HepG2 (cell line): ENCODE measurements around the gene FNBP1L. TPM values are rescaled to one million over a fixed set of nuclear protein-coding genes. Genes with fewer than 3 reads are reported as not detected.

Experiments
- ARID5B ChIP-seq: IDR thresholded peaks from 2 replicates; pipeline ENCODE4 v1.4.0; 2020; ENCODE audit warnings: mild to moderate bottlenecking, missing genetic modification reagents
- ATF7-NPFF ChIP-seq: sonication (generic); formaldehyde crosslinking; IDR thresholded peaks from 2 replicates; pipeline ENCODE4 v1.8.1; 2023; ENCODE audit warnings: mild to moderate bottlenecking, low read depth, missing genetic modification reagents, moderate library complexity
- CC2D1A ChIP-seq: sonication (generic); formaldehyde crosslinking; IDR thresholded peaks from 2 replicates; pipeline ENCODE4 v1.8.1; 2023; ENCODE audit warnings: mild to moderate bottlenecking, missing genetic modification reagents
- ELF3 ChIP-seq: IDR thresholded peaks from 2 replicates; pipeline ENCODE4 v1.6.1; 2016; ENCODE audit warnings: missing genetic modification reagents, missing compliant biosample characterization
- ETV6 ChIP-seq: sonication (generic); formaldehyde crosslinking; conservative IDR thresholded peaks from 2 replicates; pipeline ENCODE4 v1.4.0; 2020; ENCODE audit warnings: missing genetic modification reagents
- GPBP1L1 ChIP-seq: sonication (generic); formaldehyde crosslinking; IDR thresholded peaks from 2 replicates; pipeline ENCODE4 v1.5.0; 2020; ENCODE audit warnings: mild to moderate bottlenecking, missing genetic modification reagents
- HES4 ChIP-seq: sonication (generic); formaldehyde crosslinking; IDR thresholded peaks from 2 replicates; pipeline ENCODE4 v1.9.0; 2021; ENCODE audit warnings: mild to moderate bottlenecking, missing genetic modification reagents, borderline replicate concordance
- HINFP ChIP-seq: sonication (generic); formaldehyde crosslinking; IDR thresholded peaks from 2 replicates; pipeline ENCODE4 v1.4.0; 2020; ENCODE audit warnings: low read depth, mild to moderate bottlenecking, missing genetic modification reagents
- HOXD1 ChIP-seq: sonication (generic); formaldehyde crosslinking; IDR thresholded peaks from 2 replicates; pipeline ENCODE4 v1.5.0; 2020; ENCODE audit warnings: missing genetic modification reagents
- MXD3 ChIP-seq: IDR thresholded peaks from 2 replicates; pipeline ENCODE4 v1.6.1; 2016; ENCODE audit warnings: mild to moderate bottlenecking, missing biosample characterization, missing genetic modification reagents
- NR2F2 ChIP-seq: IDR thresholded peaks from 2 replicates; pipeline ENCODE4 v1.6.1; 2012; ENCODE audit warnings: low read depth, inconsistent platforms, borderline replicate concordance
- RXRA ChIP-seq: sonication (generic); formaldehyde crosslinking; IDR thresholded peaks from 2 replicates; pipeline ENCODE4 v1.5.1; 2020; ENCODE audit warnings: missing genetic modification reagents
- SOX13 ChIP-seq, 3 experiments: fragments of 450-650 bp in 1 of 3; sonication (generic) in 1 of 3; formaldehyde crosslinking in 1 of 3; IDR thresholded peaks in 2 of 3; conservative IDR thresholded peaks in 1 of 3; 2 replicates each; pipeline versions ENCODE4 v1.5.0 to v1.6.1; 2016 to 2020; ENCODE audit warnings: antibody characterized with exemption in 1 of 3, mild to moderate bottlenecking in 1 of 3, missing compliant biosample characterization in 1 of 3, missing genetic modification reagents in 1 of 3, moderate library complexity in 1 of 3
- YEATS4 ChIP-seq: sonication (generic); formaldehyde crosslinking; IDR thresholded peaks from 2 replicates; pipeline ENCODE4 v1.4.0; 2020; ENCODE audit warnings: missing genetic modification reagents, borderline replicate concordance
- ZNF235 ChIP-seq: sonication (generic); formaldehyde crosslinking; IDR thresholded peaks from 2 replicates; pipeline ENCODE4 v1.8.1; 2023; ENCODE audit warnings: mild to moderate bottlenecking, missing genetic modification reagents, borderline replicate concordance
- ZNF333 ChIP-seq: sonication (generic); formaldehyde crosslinking; IDR thresholded peaks from 2 replicates; pipeline ENCODE4 v1.4.0; 2020; ENCODE audit warnings: mild to moderate bottlenecking, missing genetic modification reagents, borderline replicate concordance
- ZNF577 ChIP-seq: sonication (generic); formaldehyde crosslinking; IDR thresholded peaks from 2 replicates; pipeline ENCODE4 v1.4.0; 2020; ENCODE audit warnings: mild to moderate bottlenecking, low read depth, missing genetic modification reagents, borderline replicate concordance
- polyA plus RNA-seq, 8 experiments: library from polyadenylated mRNA; depleted of rRNA in 3 of 8; stranded (reverse) in 7 of 8; unstranded in 1 of 8; fragments of >200 nt; fragmentation: Illumina TruSeq in 4 of 8; extraction: Trizol in 4 of 8; gene quantifications; 2 replicates each; pipeline versions ENCODE4 v1.2.1 to v1.2.3, GENCODE V29; 2011 to 2016; ENCODE audit warnings: low read depth in 4 of 8, missing spikeins in 1 of 8, mixed read lengths in 1 of 8; ENCODE audit not compliant: insufficient read depth in 1 of 8
- total RNA-seq, 5 experiments: library from RNA; depleted of rRNA; stranded (reverse); fragments of >200 nt; fragmentation: Illumina TruSeq; extraction: Trizol; gene quantifications; 2 replicates each; pipeline ENCODE4 v1.2.3, GENCODE V29; 2016; ENCODE audit warnings: low read depth in 1 of 5
- TF ChIP-seq, protein P1 (sequence below): IDR thresholded peaks from 2 replicates; pipeline ENCODE4 v1.6.1; 2016; ENCODE audit warnings: missing genetic modification reagents, missing compliant biosample characterization
- TF ChIP-seq, protein P2 (sequence below): sonication (generic); formaldehyde crosslinking; IDR thresholded peaks from 2 replicates; pipeline ENCODE4 v1.8.1; 2022; ENCODE audit warnings: mild to moderate bottlenecking, missing genetic modification reagents

FNBP1L gene
- total and polyA plus RNA-seq, 2 of the 13 experiments (the other 11 are each of a cell fraction or from before 2014, with no cell fraction given), result 24.1 to 27.1 TPM

GRCh38 chr1:93447481-93448291, at the start of gene FNBP1L (continued):
- TF ChIP-seq SOX13 (IDR thresholded peaks at IDR 0.05), result no peak
- TF ChIP-seq SOX13 (CRISPR knock-in tag; conservative IDR thresholded peaks at IDR 0.05 in 1 of 2, IDR thresholded peaks at IDR 0.05 in 1 of 2), result peak in 1 of 2 experiments; percentile 21; a peak in 1 of 4 replicates
- TF ChIP-seq HOXD1, result peak; percentile 70; the same call in 1 of the 2 replicates
- TF ChIP-seq ELF3 (CRISPR knock-in tag), result peak; percentile 17; the same call in 1 of the 2 replicates
- 0 out of 2 replicates have a peak, but pooled peaks have one; percentile 15 for TF ChIP-seq HES4 (CRISPR knock-in tag)
- peak; percentile 47 for TF ChIP-seq ARID5B (CRISPR knock-in tag)
- TF ChIP-seq, protein P1, sequence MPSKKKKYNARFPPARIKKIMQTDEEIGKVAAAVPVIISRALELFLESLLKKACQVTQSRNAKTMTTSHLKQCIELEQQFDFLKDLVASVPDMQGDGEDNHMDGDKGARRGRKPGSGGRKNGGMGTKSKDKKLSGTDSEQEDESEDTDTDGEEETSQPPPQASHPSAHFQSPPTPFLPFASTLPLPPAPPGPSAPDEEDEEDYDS (CRISPR knock-in tag), result peak; percentile 14; the same call in 1 of the 2 replicates
- TF ChIP-seq YEATS4 (CRISPR knock-in tag), result peak; percentile 60; the same call in 1 of the 2 replicates
- TF ChIP-seq NR2F2, result no peak
- TF ChIP-seq GPBP1L1 (CRISPR knock-in tag), result no peak
- no peak for TF ChIP-seq CC2D1A
- TF ChIP-seq ZNF235 (CRISPR knock-in tag), result peak; percentile 78; the same call in 1 of the 2 replicates
- TF ChIP-seq ETV6, result 0 out of 2 replicates have a peak, but pooled peaks have one; percentile 50
- 0 out of 2 replicates have a peak, but pooled peaks have one; percentile 72 for TF ChIP-seq ZNF333 (CRISPR knock-in tag)
- peak; percentile 15; the same call in 1 of the 2 replicates for TF ChIP-seq RXRA (CRISPR knock-in tag)
- no peak for TF ChIP-seq ZNF577 (CRISPR knock-in tag)
- peak; percentile 77 for TF ChIP-seq ATF7-NPFF (CRISPR knock-in tag)
- TF ChIP-seq, protein P2, sequence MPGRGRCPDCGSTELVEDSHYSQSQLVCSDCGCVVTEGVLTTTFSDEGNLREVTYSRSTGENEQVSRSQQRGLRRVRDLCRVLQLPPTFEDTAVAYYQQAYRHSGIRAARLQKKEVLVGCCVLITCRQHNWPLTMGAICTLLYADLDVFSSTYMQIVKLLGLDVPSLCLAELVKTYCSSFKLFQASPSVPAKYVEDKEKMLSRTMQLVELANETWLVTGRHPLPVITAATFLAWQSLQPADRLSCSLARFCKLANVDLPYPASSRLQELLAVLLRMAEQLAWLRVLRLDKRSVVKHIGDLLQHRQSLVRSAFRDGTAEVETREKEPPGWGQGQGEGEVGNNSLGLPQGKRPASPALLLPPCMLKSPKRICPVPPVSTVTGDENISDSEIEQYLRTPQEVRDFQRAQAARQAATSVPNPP (CRISPR knock-in tag), result no peak
- TF ChIP-seq HINFP (CRISPR knock-in tag), result no peak
- peak; percentile 59 for TF ChIP-seq MXD3
